Measurements from ENCODE around the gene WDR37.

DNA sequence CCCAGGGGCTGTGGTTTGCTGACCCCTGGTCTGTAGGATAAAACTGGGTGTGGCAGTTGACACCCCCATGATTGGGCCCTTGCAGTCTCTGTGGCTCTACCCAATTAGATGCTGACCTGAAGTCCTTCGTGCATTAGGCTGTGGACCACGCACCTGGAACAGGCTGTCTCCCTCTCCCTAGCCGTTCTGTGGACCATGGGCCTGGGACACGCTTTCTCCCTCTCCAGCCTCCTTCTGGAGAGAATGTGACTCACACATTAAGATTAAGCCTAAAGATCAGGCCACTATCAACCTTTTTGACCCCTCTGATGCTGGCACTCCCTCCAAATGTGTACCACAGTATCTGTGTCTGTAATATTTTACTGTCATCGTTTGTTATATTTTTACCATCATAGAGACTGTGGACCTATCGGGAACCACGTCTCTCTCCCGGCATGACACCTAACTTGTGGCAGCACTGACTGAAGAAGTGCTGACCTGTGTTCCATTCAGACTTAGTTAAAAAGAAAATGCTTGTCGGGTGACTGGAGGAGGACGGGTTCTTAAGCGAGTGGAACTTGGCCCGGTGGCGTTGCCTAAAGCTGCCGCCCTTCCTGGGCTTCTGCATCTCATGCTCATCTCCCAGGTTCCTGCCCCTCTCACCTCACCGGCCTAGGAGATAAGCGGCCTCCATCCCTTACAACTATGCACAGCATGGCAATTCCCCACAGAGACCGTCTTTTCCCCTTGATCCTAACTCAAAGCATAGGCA is 92.8 kb downstream of the WDR37 start:
- TF ChIP-seq CEBPB (IDR thresholded peaks at IDR 0.05): no peak
- TF ChIP-seq TAF1 (IDR thresholded peaks at IDR 0.05; ENCODE audit: low read depth): no peak
- no peak for TF ChIP-seq EP300 (IDR thresholded peaks at IDR 0.05; ENCODE audit: borderline replicate concordance)
- TF ChIP-seq NFIC (IDR thresholded peaks at IDR 0.05): no peak
- no peak for TF ChIP-seq EGR1 (IDR thresholded peaks at IDR 0.05)
- TF ChIP-seq CREB1 (IDR thresholded peaks at IDR 0.05; ENCODE audit: low read depth): no peak
- TF ChIP-seq ZBTB7A (IDR thresholded peaks at IDR 0.05; ENCODE audit: low read depth): no peak
- TF ChIP-seq, protein P1, sequence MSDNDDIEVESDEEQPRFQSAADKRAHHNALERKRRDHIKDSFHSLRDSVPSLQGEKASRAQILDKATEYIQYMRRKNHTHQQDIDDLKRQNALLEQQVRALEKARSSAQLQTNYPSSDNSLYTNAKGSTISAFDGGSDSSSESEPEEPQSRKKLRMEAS (IDR thresholded peaks at IDR 0.05): no peak
- TF ChIP-seq TEAD4 (IDR thresholded peaks at IDR 0.05): no peak
- no peak for TF ChIP-seq RAD21 (IDR thresholded peaks at IDR 0.05; ENCODE audit: low read depth)
- TF ChIP-seq REST (IDR thresholded peaks at IDR 0.05; ENCODE audit: low read depth): no peak
- TF ChIP-seq YY1 (IDR thresholded peaks at IDR 0.05; ENCODE audit: low read depth): no peak
- TF ChIP-seq TCF12 (IDR thresholded peaks at IDR 0.05; ENCODE audit: low read depth): no peak
- TF ChIP-seq FOXM1 (IDR thresholded peaks at IDR 0.05; ENCODE audit: borderline replicate concordance, low read depth): no peak

All from Ishikawa (cell line).